HepG2 (cell line): ENCODE data around the gene TAF8. TPM values are rescaled to one million over a fixed set of nuclear protein-coding genes. Genes with fewer than 3 reads are reported as not detected.

ENCODE experiments used
- ATAC-seq: fragments of 200-7000 bp; cut with Tn5 transposase; 3 replicates; pipeline ENCODE4 v1.9.1; 2020; ENCODE audit warnings: mild to moderate bottlenecking, moderate library complexity
- BruUV-seq: library from RNA; stranded (reverse); fragments of 400-500 nt; replicated peaks from 2 replicates; lab custom pipeline; 2021; lab: Mats Ljungman, UMichigan
- CTCF ChIA-PET: fragments of 300-600 bp; formaldehyde crosslinking; extraction: SDS; loops from one replicate; lab custom pipeline; 2021; ENCODE audit warnings: low total read pairs, inconsistent platforms, low intra/inter-chr PET ratio; lab: Yijun Ruan, JAX
- POLR2A ChIA-PET: fragments of 350-600 bp; sonication (Branson Sonifier 250); formaldehyde crosslinking; loops from one replicate; lab custom pipeline; 2020; ENCODE audit warnings: antibody characterized with exemption, inconsistent platforms; lab: Yijun Ruan, JAX
- DNase-seq: peaks from one replicate; pipeline ENCODE4 v3.0.0-alpha.2; 2015; ENCODE audit warnings: low spot score
- FAIRE-seq: peaks from 3 replicates; lab custom pipeline; 2011; peaks lifted over from hg19 to GRCh38; lab: Jason Lieb, UNC
- H2AFZ ChIP-seq: one replicate; pipeline ENCODE4 v1.6.1; 2011; ENCODE audit warnings: low read length, inconsistent platforms
- H3K27ac ChIP-seq: fragments of 300-600 bp; 3 replicates; pipeline ENCODE4 v1.8.0; 2011; ENCODE audit warnings: mixed run types, mild to moderate bottlenecking, mixed read lengths, low read length, inconsistent platforms; ENCODE audit not compliant: insufficient read depth; ENCODE audit errors: extremely low read length
- H3K27me3 ChIP-seq, 2 experiments: fragments of 200-600 bp in 1 of 2; 2 replicates in 1 of 2; 3 replicates in 1 of 2; pipeline versions ENCODE4 v1.6.0 to v1.8.0; 2011; ENCODE audit warnings: low read length in 2 of 2, mild to moderate bottlenecking in 2 of 2, moderate library complexity in 2 of 2, inconsistent platforms in 1 of 2; ENCODE audit not compliant: insufficient read depth in 2 of 2, control insufficient read depth in 1 of 2
- H3K36me3 ChIP-seq, 2 experiments: fragments of 200-600 bp in 1 of 2; replicated peaks in 1 of 2; 2 replicates in 1 of 2; 3 replicates in 1 of 2; pipeline versions ENCODE4 v1.5.1 to v1.8.0; 2011; ENCODE audit warnings: low read length in 2 of 2, inconsistent platforms in 1 of 2; ENCODE audit not compliant: insufficient read depth in 2 of 2, control insufficient read depth in 1 of 2
- H3K4me1 ChIP-seq: 2 replicates; pipeline ENCODE4 v1.5.1; 2012; ENCODE audit warnings: low read length, inconsistent platforms; ENCODE audit not compliant: insufficient read depth
- H3K4me2 ChIP-seq: 2 replicates; pipeline ENCODE4 v1.6.0; 2011; ENCODE audit warnings: low read depth, low read length, inconsistent platforms
- H3K4me3 ChIP-seq, 3 experiments: fragments of 200-600 bp in 1 of 3; sonication (generic), shearing (Covaris generic) in 1 of 3; replicated peaks in 1 of 3; 2 replicates each; pipeline ENCODE4 v1.5.1; 2011 to 2016; ENCODE audit warnings: low read length in 3 of 3, inconsistent platforms in 2 of 3, low read depth in 2 of 3, mild to moderate bottlenecking in 2 of 3, control low read depth in 1 of 3, mixed read lengths in 1 of 3; ENCODE audit not compliant: insufficient read depth in 1 of 3
- H3K79me2 ChIP-seq: one replicate; pipeline ENCODE4 v1.6.1; 2011; ENCODE audit warnings: low read length, inconsistent platforms; ENCODE audit not compliant: insufficient read depth
- H3K9ac ChIP-seq: 2 replicates; pipeline ENCODE4 v1.6.0; 2011; ENCODE audit warnings: mild to moderate bottlenecking, low read depth, low read length, inconsistent platforms; ENCODE audit not compliant: insufficient read depth
- H3K9me3 ChIP-seq: 2 replicates; pipeline ENCODE4 v1.5.1; 2012; ENCODE audit warnings: mild to moderate bottlenecking, low read length
- H4K20me1 ChIP-seq: 2 replicates; pipeline ENCODE4 v1.6.0; 2011; ENCODE audit warnings: inconsistent platforms, mild to moderate bottlenecking, low read length, moderate library complexity; ENCODE audit not compliant: insufficient read depth
- ARID2 ChIP-seq: sonication (generic); formaldehyde crosslinking; IDR thresholded peaks from 2 replicates; pipeline ENCODE4 v1.8.1; 2022; ENCODE audit warnings: mild to moderate bottlenecking, missing genetic modification reagents, borderline replicate concordance
- ATF7 ChIP-seq, 2 experiments: fragments of 450-650 bp in 1 of 2; sonication (generic) in 1 of 2; formaldehyde crosslinking in 1 of 2; IDR thresholded peaks; 2 replicates each; pipeline versions ENCODE4 v1.4.0 to v1.6.1; 2016 to 2020; ENCODE audit warnings: antibody characterized with exemption in 1 of 2, mild to moderate bottlenecking in 1 of 2, missing genetic modification reagents in 1 of 2
- DRAP1 ChIP-seq: IDR thresholded peaks from 2 replicates; pipeline ENCODE4 v1.6.1; 2016; ENCODE audit warnings: missing genetic modification reagents, missing compliant biosample characterization
- FIP1L1 ChIP-seq: fragments of 200-400 bp; formaldehyde crosslinking; IDR thresholded peaks from 2 replicates; pipeline ENCODE4 v1.6.1; 2018; ENCODE audit warnings: low read depth, mild to moderate bottlenecking, low read length, moderate library complexity, borderline replicate concordance; ENCODE audit not compliant: insufficient read depth
- FOSL2 ChIP-seq: sonication (generic); formaldehyde crosslinking; IDR thresholded peaks from 2 replicates; pipeline ENCODE4 v1.4.0; 2020; ENCODE audit warnings: missing genetic modification reagents
- FOXP1 ChIP-seq, 2 experiments: fragments of 450-650 bp in 1 of 2; IDR thresholded peaks; 2 replicates each; pipeline ENCODE4 v1.6.1; 2017 to 2018; ENCODE audit warnings: antibody characterized with exemption in 1 of 2
- JARID2 ChIP-seq: sonication (generic); formaldehyde crosslinking; IDR thresholded peaks from 2 replicates; pipeline ENCODE4 v1.8.1; 2023; ENCODE audit warnings: missing genetic modification reagents, inconsistent platforms; ENCODE audit not compliant: insufficient replicate concordance
- PRMT3 ChIP-seq: sonication (generic); formaldehyde crosslinking; IDR thresholded peaks from 2 replicates; pipeline ENCODE4 v1.8.1; 2022; ENCODE audit warnings: low read depth, mild to moderate bottlenecking, moderate library complexity, missing genetic modification reagents, borderline replicate concordance
- SMAD1 ChIP-seq: sonication (generic); formaldehyde crosslinking; IDR thresholded peaks from 2 replicates; pipeline ENCODE4 v1.4.0; 2020; ENCODE audit warnings: missing genetic modification reagents, low read depth, mild to moderate bottlenecking, borderline replicate concordance
- STAT5B ChIP-seq: sonication (generic); formaldehyde crosslinking; IDR thresholded peaks from 2 replicates; pipeline ENCODE4 v1.4.0; 2020; ENCODE audit warnings: missing genetic modification reagents
- ZFP90 ChIP-seq: sonication (generic); formaldehyde crosslinking; IDR thresholded peaks from 2 replicates; pipeline ENCODE4 v1.8.0; 2022; ENCODE audit warnings: missing genetic modification reagents, mild to moderate bottlenecking, inconsistent platforms, borderline replicate concordance
- ZNF205 ChIP-seq: IDR thresholded peaks from 2 replicates; pipeline ENCODE4 v1.6.1; 2018; ENCODE audit warnings: missing biosample characterization, missing genetic modification reagents
- ZNF235 ChIP-seq: sonication (generic); formaldehyde crosslinking; IDR thresholded peaks from 2 replicates; pipeline ENCODE4 v1.8.1; 2023; ENCODE audit warnings: mild to moderate bottlenecking, missing genetic modification reagents, borderline replicate concordance
- ZNF383 ChIP-seq: sonication (generic); formaldehyde crosslinking; IDR thresholded peaks from 2 replicates; pipeline ENCODE4 v1.4.0; 2020; ENCODE audit warnings: missing genetic modification reagents, mild to moderate bottlenecking, borderline replicate concordance
- ZNF572 ChIP-seq: sonication (generic); formaldehyde crosslinking; IDR thresholded peaks from 2 replicates; pipeline ENCODE4 v1.5.1; 2020; ENCODE audit warnings: mild to moderate bottlenecking, missing genetic modification reagents
- ZNF841 ChIP-seq: sonication (generic); formaldehyde crosslinking; IDR thresholded peaks from 2 replicates; pipeline ENCODE4 v1.8.1; 2023; ENCODE audit warnings: missing genetic modification reagents, borderline replicate concordance
- WGBS: methylation state at CpG from one replicate; pipeline ENCODE4 v1.1.6; 2017; ENCODE audit warnings: low lambda C conversion rate; 5-methylcytosine and 5-hydroxymethylcytosine counted together
- in situ Hi-C: cut with HindIII; loops from 2 replicates; pipeline ENCODE4 v1.10.0; 2017; ENCODE audit warnings: low pct_unique_long_range_greater_than_20kb; ENCODE audit not compliant: extremely low pct_ligation_motif_present
- intact Hi-C: fragments of 100-400 bp; cut with micrococcal nuclease; formaldehyde crosslinking; loops from one replicate; pipeline ENCODE4 v1.10.0; 2022; ENCODE audit not compliant: unreplicated experiment
- polyA plus RNA-seq, 8 experiments: library from polyadenylated mRNA; depleted of rRNA in 3 of 8; stranded (reverse) in 7 of 8; unstranded in 1 of 8; fragments of >200 nt; fragmentation: Illumina TruSeq in 4 of 8; extraction: Trizol in 4 of 8; gene quantifications; 2 replicates each; pipeline versions ENCODE4 v1.2.1 to v1.2.3, GENCODE V29; 2011 to 2016; ENCODE audit warnings: low read depth in 4 of 8, missing spikeins in 1 of 8, mixed read lengths in 1 of 8; ENCODE audit not compliant: insufficient read depth in 1 of 8
- total RNA-seq, 5 experiments: library from RNA; depleted of rRNA; stranded (reverse); fragments of >200 nt; fragmentation: Illumina TruSeq; extraction: Trizol; gene quantifications; 2 replicates each; pipeline ENCODE4 v1.2.3, GENCODE V29; 2016; ENCODE audit warnings: low read depth in 1 of 5
- TF ChIP-seq, protein P1 (sequence below): sonication (generic); formaldehyde crosslinking; IDR thresholded peaks from 2 replicates; pipeline ENCODE4 v1.4.0; 2020; ENCODE audit warnings: missing genetic modification reagents

TAF8 gene
- total and polyA plus RNA-seq, 2 of the 13 experiments (the other 11 are each of a cell fraction or from before 2014, with no cell fraction given), result 25.2 to 25.8 TPM

DNA sequence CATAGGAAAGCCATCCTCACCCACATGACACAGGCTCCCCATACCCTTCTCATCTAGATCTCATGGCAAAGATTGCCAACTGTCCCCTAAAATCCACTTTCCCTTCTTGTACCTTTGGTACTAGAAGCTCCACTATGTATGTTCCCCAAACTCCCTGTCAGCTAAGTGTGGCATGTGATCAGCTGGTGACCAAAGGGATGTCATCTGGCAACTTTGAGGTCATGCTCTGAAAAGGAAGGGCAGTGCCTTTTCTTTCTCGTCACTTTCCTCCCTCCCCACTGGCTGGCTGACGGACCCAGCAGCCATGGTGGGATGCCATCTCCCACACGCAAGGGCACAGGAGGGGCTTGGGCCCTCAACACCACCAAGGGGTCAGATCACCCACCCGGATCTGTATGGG is 23.8 kb upstream of the TAF8 start:
- H3K79me2 ChIP-seq, result no peaks in the 10 kb centered on the region
- 52% methylated on average over 4 of the region's 4 CpGs for WGBS
- in situ Hi-C loops, result loop anchor here (25.0 kb wide), 1 partner anchor 664 kb away; no protein-coding TSS in a partner anchor
- H3K36me3 ChIP-seq, result no peaks in the 10 kb centered on the region
- H2AFZ ChIP-seq, result no peak overlapping the region
- no peak for TF ChIP-seq PRMT3
- no peak for TF ChIP-seq DRAP1 (CRISPR knock-in tag)
- no peak for TF ChIP-seq ZFP90 (CRISPR knock-in tag)
- no peak for TF ChIP-seq ZNF205 (CRISPR knock-in tag)
- no peak for TF ChIP-seq ARID2
- H4K20me1 ChIP-seq, result no peaks in the 10 kb centered on the region
- CTCF ChIA-PET, result no interaction called here
- no peak overlapping the region for H3K27ac ChIP-seq
- POLR2A ChIA-PET, result no interaction called here
- H3K4me3 ChIP-seq, result no peak overlapping the region
- H3K9me3 ChIP-seq, result no peaks in the 10 kb centered on the region
- intact Hi-C loops, result no loop called here
- no TSS peak for BruUV-seq
- ATAC-seq, result no peak
- FAIRE-seq, result no peak
- no peak overlapping the region for H3K4me2 ChIP-seq
- DNase-seq, result no peak
- peaks cover 18% of the 10 kb centered on the region for H3K4me1 ChIP-seq
- H3K27me3 ChIP-seq, result no peaks in the 10 kb centered on the region
- H3K9ac ChIP-seq, result no peak overlapping the region

GRCh38 chr6:42028234-42029061 is 21.9 kb upstream of the TAF8 start:
- ChIA-PET CTCF (no interaction called here), POLR2A (interaction anchor here (1.0 kb wide), 1 partner anchor 240 kb away, joined by 3 read pairs; no protein-coding TSS in a partner anchor)
- DNase-seq (no peak), FAIRE-seq (no peak), ATAC-seq (0 out of 3 replicates have a peak, but pooled peaks have one; percentile 13)
- no peak overlapping the region for H3K27ac ChIP-seq
- no peaks in the 10 kb centered on the region for H3K9me3 ChIP-seq
- no TSS peak for BruUV-seq
- H2AFZ ChIP-seq, result no peak overlapping the region
- no peaks in the 10 kb centered on the region for H3K27me3 ChIP-seq
- H3K9ac ChIP-seq, result no peak overlapping the region
- 72% methylated on average over 17 of the region's 17 CpGs for WGBS
- no peaks in the 10 kb centered on the region for H4K20me1 ChIP-seq
- no peaks in the 10 kb centered on the region for H3K36me3 ChIP-seq
- H3K4me1 ChIP-seq, result peaks cover 13% of the 10 kb centered on the region; the same call in 1 of the 2 replicates
- no peak overlapping the region for H3K4me2 ChIP-seq
- in situ Hi-C loops (loop anchor here (25.0 kb wide), 1 partner anchor 666 kb away; no protein-coding TSS in a partner anchor), intact Hi-C loops (no loop called here)
- no peak overlapping the region for H3K4me3 ChIP-seq
- no peaks in the 10 kb centered on the region for H3K79me2 ChIP-seq
- no peak for TF ChIP-seq FIP1L1
- TF ChIP-seq SMAD1, result no peak
- TF ChIP-seq FOXP1 (IDR thresholded peaks at IDR 0.05), result no peak
- no peak for TF ChIP-seq FOXP1 (CRISPR knock-in tag; IDR thresholded peaks at IDR 0.05)
- no peak for TF ChIP-seq ZNF841
- no peak for TF ChIP-seq ATF7 (IDR thresholded peaks at IDR 0.05)
- TF ChIP-seq ATF7 (CRISPR knock-in tag; IDR thresholded peaks at IDR 0.05), result no peak
- no peak for TF ChIP-seq STAT5B (CRISPR knock-in tag)
- no peak for TF ChIP-seq ZNF383
- no peak for TF ChIP-seq ZNF235 (CRISPR knock-in tag)
- TF ChIP-seq, protein P1, sequence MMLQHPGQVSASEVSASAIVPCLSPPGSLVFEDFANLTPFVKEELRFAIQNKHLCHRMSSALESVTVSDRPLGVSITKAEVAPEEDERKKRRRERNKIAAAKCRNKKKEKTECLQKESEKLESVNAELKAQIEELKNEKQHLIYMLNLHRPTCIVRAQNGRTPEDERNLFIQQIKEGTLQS, result 0 out of 2 replicates have a peak, but pooled peaks have one; percentile 10
- 0 out of 2 replicates have a peak, but pooled peaks have one; percentile 23 for TF ChIP-seq FOSL2 (CRISPR knock-in tag)
- no peak for TF ChIP-seq JARID2 (CRISPR knock-in tag)
- no peak for TF ChIP-seq ZNF572 (CRISPR knock-in tag)
